ENCODE results near the gene LY86. TPM values are rescaled to one million over a fixed set of nuclear protein-coding genes. Genes with fewer than 3 reads are reported as not detected.
A peak's percentile ranks its signal among the peaks of the same experiment; 100 is the strongest.

Gene LY86
- total RNA-seq, 1 experiment from 2014 or later: not detected

DNA sequence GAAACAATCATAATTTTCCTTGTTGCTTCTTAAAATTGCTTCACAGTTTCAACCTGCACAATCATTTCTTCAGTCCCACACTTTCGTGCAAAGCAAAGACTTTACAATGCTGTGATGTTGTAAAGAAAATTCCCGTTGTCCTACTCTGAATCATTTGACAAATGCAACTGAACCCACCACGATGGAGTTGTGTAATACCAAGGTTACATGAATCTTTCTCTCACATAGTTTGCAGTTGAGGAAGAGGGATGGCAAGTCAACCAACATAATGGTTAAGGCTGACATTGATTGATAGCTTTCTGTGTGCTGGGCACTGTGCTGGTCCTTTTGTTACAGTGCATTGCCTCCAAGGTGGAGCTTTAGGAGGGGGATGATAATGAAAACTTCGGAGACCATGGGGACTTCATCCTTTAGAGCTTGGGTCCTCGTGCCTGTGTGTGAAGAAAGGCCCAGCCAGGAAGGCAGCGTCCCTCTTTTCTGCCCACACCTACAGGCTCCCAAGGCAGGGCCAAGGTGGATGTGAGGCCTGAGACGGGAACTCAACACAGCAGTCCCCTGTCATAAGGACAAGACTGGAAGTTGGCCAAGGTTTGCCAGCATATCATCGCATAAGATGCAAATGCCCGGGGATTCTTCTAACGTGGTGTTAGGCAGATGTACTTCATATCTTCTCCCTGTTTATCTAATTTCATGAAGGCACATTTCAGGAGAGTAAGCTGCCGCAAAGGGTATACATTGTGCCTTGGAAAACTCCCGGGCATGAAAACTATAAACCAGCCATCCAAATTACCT is 96.9 kb downstream of the LY86 start:
- Mint-ChIP-seq H3K27ac (ENCODE audit: unreplicated experiment) (no peak overlapping the region), H3K9me3 (ENCODE audit: low read depth, unreplicated experiment) (no peaks in the 10 kb centered on the region), H3K27me3 (ENCODE audit: unreplicated experiment) (no peaks in the 10 kb centered on the region), H3K4me3 (ENCODE audit: low read depth, unreplicated experiment) (no peak overlapping the region), H3K4me1 (ENCODE audit: low read depth, unreplicated experiment) (peaks cover 28% of the 10 kb centered on the region), H3K36me3 (ENCODE audit: insufficient read depth, unreplicated experiment) (peaks cover 11% of the 10 kb centered on the region)
- BruUV-seq (replicated peaks): no TSS peak
- TF ChIP-seq, protein P1, sequence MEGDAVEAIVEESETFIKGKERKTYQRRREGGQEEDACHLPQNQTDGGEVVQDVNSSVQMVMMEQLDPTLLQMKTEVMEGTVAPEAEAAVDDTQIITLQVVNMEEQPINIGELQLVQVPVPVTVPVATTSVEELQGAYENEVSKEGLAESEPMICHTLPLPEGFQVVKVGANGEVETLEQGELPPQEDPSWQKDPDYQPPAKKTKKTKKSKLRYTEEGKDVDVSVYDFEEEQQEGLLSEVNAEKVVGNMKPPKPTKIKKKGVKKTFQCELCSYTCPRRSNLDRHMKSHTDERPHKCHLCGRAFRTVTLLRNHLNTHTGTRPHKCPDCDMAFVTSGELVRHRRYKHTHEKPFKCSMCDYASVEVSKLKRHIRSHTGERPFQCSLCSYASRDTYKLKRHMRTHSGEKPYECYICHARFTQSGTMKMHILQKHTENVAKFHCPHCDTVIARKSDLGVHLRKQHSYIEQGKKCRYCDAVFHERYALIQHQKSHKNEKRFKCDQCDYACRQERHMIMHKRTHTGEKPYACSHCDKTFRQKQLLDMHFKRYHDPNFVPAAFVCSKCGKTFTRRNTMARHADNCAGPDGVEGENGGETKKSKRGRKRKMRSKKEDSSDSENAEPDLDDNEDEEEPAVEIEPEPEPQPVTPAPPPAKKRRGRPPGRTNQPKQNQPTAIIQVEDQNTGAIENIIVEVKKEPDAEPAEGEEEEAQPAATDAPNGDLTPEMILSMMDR (IDR thresholded peaks at IDR 0.05; ENCODE audit: unreplicated experiment): no peak
- no peak for DNase-seq
- CTCF ChIA-PET: no interaction called here
- intact Hi-C loops (cut with micrococcal nuclease; ENCODE audit: unreplicated experiment): no loop called here

DNA sequence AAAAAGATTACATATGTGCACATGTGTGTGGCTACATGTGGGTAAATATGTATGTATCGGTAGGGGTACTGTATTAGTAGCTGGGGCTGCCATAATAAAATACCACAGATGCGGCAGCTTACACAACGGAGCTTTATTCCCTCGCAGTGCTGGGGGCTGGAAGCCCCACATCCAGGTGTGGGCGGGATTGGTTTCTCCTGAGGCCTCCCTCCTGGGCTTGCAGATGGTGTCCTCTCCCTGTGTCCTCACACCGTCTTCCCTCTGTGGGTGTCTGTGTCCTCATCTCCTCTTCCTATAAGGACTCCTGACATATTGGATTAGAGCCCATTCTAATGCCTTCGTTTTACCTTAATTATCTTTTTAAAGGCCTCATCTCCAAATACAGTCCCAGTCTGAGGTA is 97.7 kb downstream of the LY86 start:
- Mint-ChIP-seq H3K4me1 (ENCODE audit: low read depth, unreplicated experiment) (peaks cover 28% of the 10 kb centered on the region), H3K9me3 (ENCODE audit: low read depth, unreplicated experiment) (no peaks in the 10 kb centered on the region), H3K27me3 (ENCODE audit: unreplicated experiment) (no peaks in the 10 kb centered on the region), H3K36me3 (ENCODE audit: insufficient read depth, unreplicated experiment) (peaks cover 11% of the 10 kb centered on the region), H3K4me3 (ENCODE audit: low read depth, unreplicated experiment) (peak overlapping the region; percentile 73), H3K27ac (ENCODE audit: unreplicated experiment) (peak overlapping the region; percentile 75)
- DNase-seq: no peak
- intact Hi-C loops (cut with micrococcal nuclease; ENCODE audit: unreplicated experiment): no loop called here
- CTCF ChIA-PET: interaction anchor here (0.7 to 1.3 kb wide), 4 partner anchors 9 to 924 kb away, joined by 3 to 6 read pairs (median 4); no protein-coding TSS in a partner anchor
- TF ChIP-seq, protein P1 (IDR thresholded peaks at IDR 0.05; ENCODE audit: unreplicated experiment): no peak
- no TSS peak for BruUV-seq (replicated peaks)

DNA sequence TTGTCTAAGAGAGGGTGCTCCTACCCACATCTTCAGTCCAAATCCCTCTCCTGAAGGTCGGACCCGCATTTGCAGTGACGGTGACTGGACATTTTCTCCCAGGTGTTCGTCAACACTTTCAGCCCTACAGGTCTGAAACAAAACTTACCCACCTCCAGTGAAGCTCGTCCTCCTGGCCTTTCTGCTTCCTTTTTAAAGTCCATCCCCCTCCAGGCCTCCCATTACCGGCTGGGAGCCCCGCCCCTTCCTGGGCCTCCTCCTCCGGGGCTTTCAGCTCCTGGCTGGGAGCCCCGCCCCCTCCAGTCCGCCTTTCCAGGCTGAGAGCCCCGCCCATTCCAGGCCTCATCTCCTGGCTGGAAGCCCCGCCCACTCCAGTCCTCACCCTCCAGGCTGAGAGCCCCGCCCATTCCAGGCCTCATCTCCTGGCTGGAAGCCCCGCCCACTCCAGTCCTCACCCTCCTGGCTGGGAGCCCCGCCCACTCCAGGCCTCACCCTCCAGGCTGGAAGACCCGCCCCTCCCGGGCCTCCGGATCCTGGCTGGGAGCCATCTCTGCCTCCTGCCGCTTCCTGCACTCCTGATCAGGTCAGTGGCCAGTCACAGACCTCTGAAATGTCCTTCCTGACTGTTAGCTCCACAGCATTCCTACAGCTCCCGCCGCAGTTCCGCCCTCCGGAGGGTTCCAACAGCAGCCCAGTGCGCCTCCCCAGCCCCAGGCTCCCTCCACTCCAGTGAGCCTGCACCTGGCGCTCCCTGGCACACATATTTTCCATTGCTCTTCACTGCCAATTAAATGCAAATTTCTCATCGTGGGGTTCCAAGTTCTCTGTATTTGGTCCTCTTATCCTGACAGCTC is 98.5 kb downstream of the LY86 start:
- TF ChIP-seq, protein P1 (IDR thresholded peaks at IDR 0.05; ENCODE audit: unreplicated experiment): no peak
- peaks cover 11% of the 10 kb centered on the region for H3K36me3 Mint-ChIP-seq (ENCODE audit: insufficient read depth, unreplicated experiment)
- H3K9me3 Mint-ChIP-seq (ENCODE audit: low read depth, unreplicated experiment): no peaks in the 10 kb centered on the region
- intact Hi-C loops (cut with micrococcal nuclease; ENCODE audit: unreplicated experiment): no loop called here
- DNase-seq: peak; percentile 97
- CTCF ChIA-PET: interaction anchor here (0.7 to 1.3 kb wide), 6 partner anchors 9 to 1347 kb away, joined by 3 to 10 read pairs (median 4); no protein-coding TSS in a partner anchor
- H3K27me3 Mint-ChIP-seq (ENCODE audit: unreplicated experiment): no peaks in the 10 kb centered on the region
- H3K4me3 Mint-ChIP-seq (ENCODE audit: low read depth, unreplicated experiment): peak overlapping the region; percentile 73
- H3K4me1 Mint-ChIP-seq (ENCODE audit: low read depth, unreplicated experiment): peaks cover 28% of the 10 kb centered on the region
- peak overlapping the region; percentile 75 for H3K27ac Mint-ChIP-seq (ENCODE audit: unreplicated experiment)
- BruUV-seq (replicated peaks): no TSS peak

DNA sequence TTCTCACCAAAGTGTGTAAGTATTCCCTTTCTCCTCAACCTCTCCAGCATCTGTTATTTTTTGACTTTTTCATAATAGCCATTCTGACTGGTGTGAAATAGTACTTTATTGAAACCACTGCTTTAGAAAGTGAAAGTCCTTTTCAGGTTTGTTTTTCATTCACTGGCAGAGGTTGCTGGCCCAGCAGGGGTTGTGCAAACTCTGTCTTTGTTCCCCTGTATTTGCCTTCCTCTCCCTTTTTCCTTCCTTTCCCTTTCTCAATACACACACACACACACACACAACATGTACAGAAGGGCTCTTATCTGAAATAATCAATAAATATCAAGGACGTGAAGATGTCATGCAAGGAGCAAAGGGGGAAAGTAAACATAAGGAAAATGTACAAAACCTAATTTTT is 99.8 kb downstream of the LY86 start:
- intact Hi-C loops (cut with micrococcal nuclease; ENCODE audit: unreplicated experiment): no loop called here
- H3K27ac Mint-ChIP-seq (ENCODE audit: unreplicated experiment): no peak overlapping the region
- CTCF ChIA-PET: no interaction called here

More for the DNA sequence above, 99.8 kb downstream of the LY86 start:
- Mint-ChIP-seq H3K4me1 (ENCODE audit: low read depth, unreplicated experiment) (peaks cover 22% of the 10 kb centered on the region), H3K9me3 (ENCODE audit: low read depth, unreplicated experiment) (no peaks in the 10 kb centered on the region), H3K4me3 (ENCODE audit: low read depth, unreplicated experiment) (no peak overlapping the region), H3K36me3 (ENCODE audit: insufficient read depth, unreplicated experiment) (peaks cover 11% of the 10 kb centered on the region), H3K27me3 (ENCODE audit: unreplicated experiment) (no peaks in the 10 kb centered on the region)
- TF ChIP-seq, protein P1 (IDR thresholded peaks at IDR 0.05; ENCODE audit: unreplicated experiment): no peak
- no TSS peak for BruUV-seq (replicated peaks)
- no peak for DNase-seq

Measured in Calu3 (cell line).